AG04450 (cell line): Measurements from ENCODE around the gene MGRN1. TPM values are rescaled to one million over a fixed set of nuclear protein-coding genes. Genes with fewer than 3 reads are reported as not detected.

Experiments
- CTCF ChIA-PET: fragments of 300-600, 350-600 bp; formaldehyde crosslinking; extraction: SDS; loops from one replicate; lab custom pipeline; 2022; ENCODE audit warnings: antibody characterized with exemption, inconsistent platforms; lab: Charles Lee
- POLR2A ChIA-PET: fragments of 350-600 bp; formaldehyde crosslinking; extraction: SDS; loops from one replicate; lab custom pipeline; 2021; ENCODE audit warnings: antibody characterized with exemption, inconsistent platforms; lab: Yijun Ruan, JAX
- DNase-seq: peaks from one replicate; pipeline ENCODE4 v3.0.0-alpha.2; 2011; ENCODE audit warnings: low read depth, low spot score
- H3K27ac ChIP-seq: one replicate; pipeline ENCODE4 v1.5.1; 2012; ENCODE audit warnings: low read depth, low read length, control low read depth
- H3K27me3 ChIP-seq: one replicate; pipeline ENCODE4 v1.6.0; 2012; ENCODE audit warnings: low read length; ENCODE audit not compliant: control insufficient read depth, insufficient read depth
- H3K4me3 ChIP-seq: 2 replicates; pipeline ENCODE4 v1.5.1; 2011; ENCODE audit warnings: mild to moderate bottlenecking, low read depth, low read length, control low read depth
- H3K9me3 ChIP-seq: 2 replicates; pipeline ENCODE4 v1.5.1; 2012; ENCODE audit warnings: low read length; ENCODE audit not compliant: control insufficient read depth, insufficient read depth
- CTCF ChIP-seq: IDR thresholded peaks from 2 replicates; pipeline ENCODE4 v1.5.1; 2011; ENCODE audit warnings: low read depth, low read length, control low read depth, inconsistent platforms
- polyA plus RNA-seq: library from polyadenylated mRNA; depleted of rRNA; stranded (reverse); fragments of >200 nt; gene quantifications from 2 replicates; pipeline ENCODE4 v1.2.3, GENCODE V29; 2011

Gene MGRN1
- polyA plus RNA-seq, 1 experiment: 3.4 TPM

- ChIA-PET POLR2A (interaction anchor here (1.0 kb wide), 1 partner anchor 38 kb away, joined by 3 read pairs; the partner anchor contains the start of gene DNAAF8), CTCF (no interaction called here)
- no peak for DNase-seq
- no peak overlapping the region for H3K27ac ChIP-seq
- no peaks in the 10 kb centered on the region; the same call in 1 of the 2 replicates for H3K9me3 ChIP-seq
- TF ChIP-seq CTCF: no peak
- H3K27me3 ChIP-seq: no peaks in the 10 kb centered on the region
- H3K4me3 ChIP-seq: no peak overlapping the region
Measured at GRCh38 chr16:4696905-4697847, 72.5 kb downstream of the MGRN1 start.

- DNase-seq: no peak
- Histone ChIP-seq H3K9me3 (no peaks in the 10 kb centered on the region; the same call in 1 of the 2 replicates), H3K27ac (no peak overlapping the region), H3K27me3 (no peaks in the 10 kb centered on the region), H3K4me3 (no peak overlapping the region)
- TF ChIP-seq CTCF: no peak
- POLR2A ChIA-PET: no interaction called here
- CTCF ChIA-PET: no interaction called here
Measured at GRCh38 chr16:4697848-4698291, 73.2 kb downstream of the MGRN1 start.

- Histone ChIP-seq H3K9me3 (no peaks in the 10 kb centered on the region), H3K4me3 (no peak overlapping the region), H3K27me3 (no peaks in the 10 kb centered on the region), H3K27ac (no peak overlapping the region)
- ChIA-PET CTCF (interaction anchor here (0.6 kb wide), 1 partner anchor 257 kb away, joined by 3 read pairs; no protein-coding TSS in a partner anchor), POLR2A (no interaction called here)
- DNase-seq: no peak
- no peak for TF ChIP-seq CTCF
Measured at GRCh38 chr16:4698321-4699045, 73.9 kb downstream of the MGRN1 start.

GRCh38 chr16:4699046-4699556, 74.5 kb downstream of the MGRN1 start:
- Histone ChIP-seq H3K27ac (no peak overlapping the region), H3K27me3 (no peaks in the 10 kb centered on the region), H3K9me3 (no peaks in the 10 kb centered on the region), H3K4me3 (no peak overlapping the region)
- DNase-seq: no peak
- no peak for TF ChIP-seq CTCF
- ChIA-PET POLR2A (no interaction called here), CTCF (interaction anchor here (0.6 kb wide), 1 partner anchor 257 kb away, joined by 3 read pairs; no protein-coding TSS in a partner anchor)
